Fibroblast of lung (primary cell): ENCODE results near the gene BTNL9. TPM values are rescaled to one million over a fixed set of nuclear protein-coding genes. Genes with fewer than 3 reads are reported as not detected.

Experiments used
- DNase-seq, 2 donors: peaks; one replicate each; pipeline versions ENCODE4 v3.0.0 to v3.0.0-alpha.2; 2010; ENCODE audit warnings: low read depth in 2 of 2
- H2AFZ ChIP-seq: 2 replicates; pipeline ENCODE4 v1.5.1; 2012; ENCODE audit warnings: low read length, control low read depth, inconsistent platforms
- H3K27ac ChIP-seq: 2 replicates; pipeline ENCODE4 v1.5.1; 2011; ENCODE audit warnings: low read length, control low read depth; ENCODE audit not compliant: insufficient read depth
- H3K27me3 ChIP-seq: 2 replicates; pipeline ENCODE4 v1.5.1; 2011; ENCODE audit warnings: mild to moderate bottlenecking, low read length; ENCODE audit not compliant: control insufficient read depth, insufficient read depth
- H3K36me3 ChIP-seq: 2 replicates; pipeline ENCODE4 v1.5.1; 2011; ENCODE audit warnings: low read length; ENCODE audit not compliant: control insufficient read depth, insufficient read depth
- H3K4me1 ChIP-seq: 2 replicates; pipeline ENCODE4 v1.5.1; 2011; ENCODE audit warnings: low read length; ENCODE audit not compliant: control insufficient read depth, insufficient read depth; ENCODE audit errors: extremely low read depth
- H3K4me2 ChIP-seq: 2 replicates; pipeline ENCODE4 v1.5.1; 2011; ENCODE audit warnings: low read length, control low read depth; ENCODE audit not compliant: insufficient read depth; ENCODE audit errors: extremely low read depth
- H3K4me3 ChIP-seq, 4 experiments: fragments of 200-600 bp in 1 of 4; sonication (generic) in 1 of 4; replicated peaks in 1 of 4; 2 replicates each; pipeline ENCODE4 v1.5.1; 2011 to 2016; ENCODE audit warnings: low read length in 4 of 4, low read depth in 3 of 4, mild to moderate bottlenecking in 3 of 4, control low read depth in 2 of 4, inconsistent platforms in 1 of 4, mixed read lengths in 1 of 4; ENCODE audit not compliant: insufficient read depth in 1 of 4; ENCODE audit errors: control extremely low read depth in 1 of 4
- H3K79me2 ChIP-seq: 2 replicates; pipeline ENCODE4 v1.5.1; 2012; ENCODE audit warnings: mild to moderate bottlenecking, low read length, inconsistent platforms; ENCODE audit not compliant: control insufficient read depth, insufficient read depth
- H3K9ac ChIP-seq: 2 replicates; pipeline ENCODE4 v1.5.1; 2011; ENCODE audit warnings: mild to moderate bottlenecking, low read length, control low read depth; ENCODE audit not compliant: insufficient read depth
- H3K9me3 ChIP-seq: 2 replicates; pipeline ENCODE4 v1.5.1; 2012; ENCODE audit warnings: low read depth, low read length; ENCODE audit not compliant: control insufficient read depth, insufficient read depth
- H4K20me1 ChIP-seq: 2 replicates; pipeline ENCODE4 v1.5.1; 2011; ENCODE audit warnings: low read length; ENCODE audit not compliant: control insufficient read depth, insufficient read depth; ENCODE audit errors: extremely low read depth
- CTCF ChIP-seq, 2 donors: IDR thresholded peaks in 1 of 2; conservative IDR thresholded peaks in 1 of 2; 1 replicate in 1 of 2; 2 replicates in 1 of 2; pipeline ENCODE4 v1.5.1; 2011 to 2012; ENCODE audit warnings: low read length in 2 of 2, control low read depth in 1 of 2, inconsistent platforms in 1 of 2, low read depth in 1 of 2, mild to moderate bottlenecking in 1 of 2
- EZH2 ChIP-seq: IDR thresholded peaks from 2 replicates; pipeline ENCODE4 v1.5.1; 2012; ENCODE audit warnings: low read length, control low read depth, mild to moderate bottlenecking; ENCODE audit errors: missing control alignments
- polyA plus RNA-seq, 2 donors: library from polyadenylated mRNA; depleted of rRNA in 1 of 2; stranded (reverse) in 1 of 2; unstranded in 1 of 2; fragments of >200 nt; gene quantifications; 2 replicates each; pipeline ENCODE4 v1.2.1, GENCODE V29; 2011 to 2012; ENCODE audit warnings: missing spikeins in 1 of 2
- total RNA-seq: library from RNA; depleted of rRNA; stranded (reverse); fragments of >200 nt; gene quantifications from 2 replicates; pipeline ENCODE4 v1.2.1, GENCODE V29; 2014

BTNL9 gene
- total and polyA plus RNA-seq, 2 donors (not counting 1 experiment from before 2014, with no cell fraction given) = not detected

DNA sequence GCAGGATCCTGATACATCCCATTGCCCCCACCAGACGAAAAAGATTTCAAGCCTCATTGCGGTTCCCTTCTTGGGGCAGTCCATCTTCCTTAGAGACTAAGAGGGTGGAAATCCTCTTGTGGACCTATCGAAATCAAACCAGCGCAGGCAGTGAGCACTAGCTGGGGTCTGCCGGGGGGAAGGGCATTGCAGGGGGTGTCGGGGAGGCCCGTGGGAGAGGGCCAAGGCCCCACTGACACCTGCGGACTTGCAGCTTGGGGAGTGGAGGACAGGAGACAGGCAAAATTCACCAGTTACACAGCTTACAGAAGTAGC is 522 bp downstream of the BTNL9 start:
- H3K27me3 ChIP-seq = no peaks in the 10 kb centered on the region
- H4K20me1 ChIP-seq = no peaks in the 10 kb centered on the region
- no peak overlapping the region for H3K27ac ChIP-seq
- no peaks in the 10 kb centered on the region for H3K9me3 ChIP-seq
- H3K4me3 ChIP-seq = no peak overlapping the region
- no peak overlapping the region for H3K9ac ChIP-seq
- no peaks in the 10 kb centered on the region for H3K4me1 ChIP-seq
- no peak for DNase-seq
- no peaks in the 10 kb centered on the region for H3K36me3 ChIP-seq
- no peaks in the 10 kb centered on the region for H3K79me2 ChIP-seq
- no peak overlapping the region for H3K4me2 ChIP-seq
- no peak overlapping the region for H2AFZ ChIP-seq
- TF ChIP-seq CTCF (conservative IDR thresholded peaks at IDR 0.05 in 1 of 2, IDR thresholded peaks at IDR 0.05 in 1 of 2; ENCODE audit: low read depth in 1 of 2, low read length in 2 of 2) = no peak
- TF ChIP-seq EZH2 = no peak

DNA sequence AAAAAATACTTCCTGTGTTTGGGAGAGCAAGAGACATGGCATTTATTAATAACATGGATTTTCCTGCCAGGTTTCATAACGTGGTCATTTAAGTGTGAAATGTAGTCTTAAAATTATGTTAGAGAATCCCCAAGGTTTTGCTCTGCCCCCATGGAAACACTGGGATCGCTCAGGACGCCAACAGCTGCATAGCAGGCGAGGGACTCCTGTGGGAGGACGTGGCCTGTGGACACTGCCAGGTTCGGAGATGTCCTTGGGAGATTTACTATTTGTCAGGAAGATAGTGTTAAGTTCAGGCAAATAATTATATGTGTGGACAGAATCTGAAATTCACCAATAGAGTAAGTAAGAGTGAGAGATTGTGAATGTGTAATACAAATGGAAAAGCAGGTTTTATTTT is 977 bp downstream of the BTNL9 start:
- Histone ChIP-seq H3K27me3 (no peaks in the 10 kb centered on the region), H3K4me2 (no peak overlapping the region)
- TF ChIP-seq CTCF (conservative IDR thresholded peaks at IDR 0.05 in 1 of 2, IDR thresholded peaks at IDR 0.05 in 1 of 2; ENCODE audit: low read depth in 1 of 2, low read length in 2 of 2) = no peak
- no peak for TF ChIP-seq EZH2

DNA sequence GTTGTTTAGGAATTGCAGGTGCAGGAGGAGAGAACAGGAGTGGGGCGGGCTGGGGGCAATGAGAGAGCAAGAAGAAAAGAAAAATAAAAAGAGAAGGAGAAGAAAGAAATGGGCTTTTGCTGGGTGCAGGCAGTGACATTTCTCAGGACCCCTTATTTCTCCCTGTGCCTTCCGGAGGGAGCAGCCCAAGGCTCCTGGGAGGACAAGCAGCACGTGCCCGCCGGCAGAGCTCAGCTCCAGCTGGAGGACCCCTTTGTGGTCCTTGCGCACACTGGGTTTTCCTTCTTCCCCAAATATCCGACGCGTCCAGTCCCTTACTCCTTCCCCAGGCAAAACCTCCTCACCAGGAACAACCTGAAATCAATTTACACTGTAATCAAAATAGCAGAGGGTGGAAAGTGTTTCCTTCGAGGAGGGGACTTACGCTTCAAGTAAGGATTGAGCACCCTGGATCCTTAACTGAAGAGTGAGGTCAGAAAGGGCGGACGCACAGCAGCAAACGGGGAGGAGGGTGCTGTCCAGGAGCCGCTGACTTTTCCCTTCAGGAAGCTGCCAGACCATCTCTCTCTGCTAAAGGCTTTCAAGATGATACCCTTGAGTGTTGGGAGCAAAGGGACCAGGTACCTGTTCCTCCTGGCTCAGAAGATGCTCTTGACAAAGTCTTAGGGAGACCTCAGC is 2.1 kb downstream of the BTNL9 start:
- H3K27ac ChIP-seq = no peak overlapping the region
- no peaks in the 10 kb centered on the region for H3K27me3 ChIP-seq
- no peak overlapping the region for H3K4me3 ChIP-seq
- H3K4me2 ChIP-seq = no peak overlapping the region
- DNase-seq = no peak
- H3K79me2 ChIP-seq = no peaks in the 10 kb centered on the region
- H3K9me3 ChIP-seq = no peaks in the 10 kb centered on the region
- H2AFZ ChIP-seq = no peak overlapping the region
- no peaks in the 10 kb centered on the region for H3K4me1 ChIP-seq
- no peak for TF ChIP-seq EZH2
- no peak for TF ChIP-seq CTCF (conservative IDR thresholded peaks at IDR 0.05 in 1 of 2, IDR thresholded peaks at IDR 0.05 in 1 of 2; ENCODE audit: low read depth in 1 of 2, low read length in 2 of 2)
- no peaks in the 10 kb centered on the region for H4K20me1 ChIP-seq
- H3K9ac ChIP-seq = no peak overlapping the region
- H3K36me3 ChIP-seq = no peaks in the 10 kb centered on the region

More for the DNA sequence above, 977 bp downstream of the BTNL9 start:
- no peak overlapping the region for H2AFZ ChIP-seq
- no peaks in the 10 kb centered on the region for H3K79me2 ChIP-seq
- no peaks in the 10 kb centered on the region for H3K4me1 ChIP-seq
- DNase-seq = no peak
- no peak overlapping the region for H3K9ac ChIP-seq
- H3K9me3 ChIP-seq = no peaks in the 10 kb centered on the region
- H3K27ac ChIP-seq = no peak overlapping the region
- H3K4me3 ChIP-seq = no peak overlapping the region
- no peaks in the 10 kb centered on the region for H4K20me1 ChIP-seq
- H3K36me3 ChIP-seq = no peaks in the 10 kb centered on the region
